ENCODE results near the gene NFKBIZ.

The NFKBIZ gene, protein sequence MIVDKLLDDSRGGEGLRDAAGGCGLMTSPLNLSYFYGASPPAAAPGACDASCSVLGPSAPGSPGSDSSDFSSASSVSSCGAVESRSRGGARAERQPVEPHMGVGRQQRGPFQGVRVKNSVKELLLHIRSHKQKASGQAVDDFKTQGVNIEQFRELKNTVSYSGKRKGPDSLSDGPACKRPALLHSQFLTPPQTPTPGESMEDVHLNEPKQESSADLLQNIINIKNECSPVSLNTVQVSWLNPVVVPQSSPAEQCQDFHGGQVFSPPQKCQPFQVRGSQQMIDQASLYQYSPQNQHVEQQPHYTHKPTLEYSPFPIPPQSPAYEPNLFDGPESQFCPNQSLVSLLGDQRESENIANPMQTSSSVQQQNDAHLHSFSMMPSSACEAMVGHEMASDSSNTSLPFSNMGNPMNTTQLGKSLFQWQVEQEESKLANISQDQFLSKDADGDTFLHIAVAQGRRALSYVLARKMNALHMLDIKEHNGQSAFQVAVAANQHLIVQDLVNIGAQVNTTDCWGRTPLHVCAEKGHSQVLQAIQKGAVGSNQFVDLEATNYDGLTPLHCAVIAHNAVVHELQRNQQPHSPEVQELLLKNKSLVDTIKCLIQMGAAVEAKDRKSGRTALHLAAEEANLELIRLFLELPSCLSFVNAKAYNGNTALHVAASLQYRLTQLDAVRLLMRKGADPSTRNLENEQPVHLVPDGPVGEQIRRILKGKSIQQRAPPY

GRCh38 chr3:101848754-101849713 is at the start of gene NFKBIZ:
Gene NFKBIZ (plus strand): TSS chr3:101849514. CDS start chr3:101849629, 115 bp downstream.
- peak; percentile 92 for DNase-seq

DNA sequence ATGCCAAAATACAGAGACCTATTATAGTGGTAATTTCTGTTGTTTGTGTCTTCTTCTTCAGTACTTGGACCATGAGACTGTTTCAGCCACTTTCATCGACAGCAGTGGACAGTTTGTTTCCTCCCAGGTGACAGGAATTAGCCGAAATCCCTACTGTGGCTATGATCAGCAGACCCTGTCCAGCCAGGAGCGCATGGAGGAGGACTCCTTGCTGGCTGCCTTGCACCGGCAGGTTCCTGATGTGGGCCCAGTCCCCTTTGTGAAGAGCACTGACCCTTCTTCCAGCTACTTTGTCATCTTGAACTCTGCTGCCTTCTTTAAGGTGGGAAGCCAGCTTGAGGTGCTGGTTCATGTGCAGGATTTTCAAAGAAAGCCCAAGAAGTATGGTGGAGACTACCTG is 48.1 kb upstream of the NFKBIZ start:
- DNase-seq: no peak

GRCh38 chr3:101802179-101802578 is 47.1 kb upstream of the NFKBIZ start:
- no peak for DNase-seq

DNA sequence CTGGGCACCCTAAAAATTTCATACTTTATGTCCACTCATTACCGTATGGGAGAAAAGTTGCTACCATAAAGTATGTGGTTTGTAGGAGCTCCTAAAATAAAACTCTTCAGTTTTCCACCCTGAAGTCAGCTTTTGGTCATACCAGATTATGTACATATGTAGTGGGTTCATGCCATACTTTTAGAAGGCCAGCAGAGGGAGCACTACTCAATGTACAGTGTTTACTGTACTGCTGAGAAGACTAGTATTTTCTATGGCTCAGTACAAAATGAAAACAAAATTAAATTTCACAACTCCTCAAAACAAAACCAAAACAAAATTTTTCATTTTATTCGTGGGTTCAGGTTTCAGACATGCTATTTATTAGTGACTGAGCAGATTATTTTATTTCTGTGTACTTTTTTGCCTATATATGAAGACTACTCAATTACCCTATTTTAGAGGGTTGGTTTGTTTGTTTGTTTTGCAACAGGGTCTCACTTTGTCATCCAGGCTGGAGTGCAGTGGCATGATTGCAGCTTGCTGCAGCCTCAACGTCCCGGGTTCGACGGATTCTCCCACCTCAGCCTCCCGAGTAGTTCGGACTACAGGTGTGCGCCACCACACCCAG is 46.0 kb upstream of the NFKBIZ start:
- DNase-seq: peak; percentile 57

DNA sequence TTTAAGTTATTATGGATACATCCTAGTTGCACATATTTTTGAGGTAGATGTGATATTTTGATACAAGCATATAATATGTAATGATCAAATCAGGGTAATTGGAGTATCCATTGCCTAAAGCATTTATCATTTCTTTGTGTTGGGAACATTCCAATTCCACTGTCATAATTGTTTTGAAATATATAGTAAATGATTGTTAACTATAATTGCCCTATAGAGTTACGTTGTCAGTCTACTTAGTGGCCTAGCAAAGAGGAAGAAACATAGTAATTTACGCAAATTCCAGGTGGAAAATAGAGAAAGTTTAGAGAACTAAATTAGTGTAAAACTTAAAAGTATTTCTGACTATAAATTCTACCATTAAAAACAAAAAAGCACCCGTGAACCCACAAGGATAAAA is 45.4 kb upstream of the NFKBIZ start:
- no peak for DNase-seq

GRCh38 chr3:101806491-101806890 is 42.8 kb upstream of the NFKBIZ start:
- no peak for DNase-seq

DNA sequence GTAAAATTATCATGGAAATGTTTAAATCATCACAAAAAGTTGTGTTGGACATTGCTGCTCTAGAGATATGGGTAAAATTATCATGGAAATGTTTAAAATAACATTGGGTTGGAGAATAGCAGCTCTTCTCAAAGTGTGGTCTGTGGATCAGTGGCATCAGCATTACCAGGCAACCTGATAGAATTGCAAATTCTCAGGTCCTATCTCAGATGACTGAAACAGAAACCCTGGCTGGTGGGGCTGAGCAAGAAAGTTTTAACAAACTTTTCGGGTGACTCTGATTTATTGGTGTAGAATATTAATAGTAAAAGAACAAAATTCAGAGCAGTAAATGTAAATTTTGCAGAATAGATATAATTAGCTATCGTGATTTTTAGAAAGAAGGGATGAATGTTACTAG is 41.4 kb upstream of the NFKBIZ start:
- DNase-seq: no peak

DNA sequence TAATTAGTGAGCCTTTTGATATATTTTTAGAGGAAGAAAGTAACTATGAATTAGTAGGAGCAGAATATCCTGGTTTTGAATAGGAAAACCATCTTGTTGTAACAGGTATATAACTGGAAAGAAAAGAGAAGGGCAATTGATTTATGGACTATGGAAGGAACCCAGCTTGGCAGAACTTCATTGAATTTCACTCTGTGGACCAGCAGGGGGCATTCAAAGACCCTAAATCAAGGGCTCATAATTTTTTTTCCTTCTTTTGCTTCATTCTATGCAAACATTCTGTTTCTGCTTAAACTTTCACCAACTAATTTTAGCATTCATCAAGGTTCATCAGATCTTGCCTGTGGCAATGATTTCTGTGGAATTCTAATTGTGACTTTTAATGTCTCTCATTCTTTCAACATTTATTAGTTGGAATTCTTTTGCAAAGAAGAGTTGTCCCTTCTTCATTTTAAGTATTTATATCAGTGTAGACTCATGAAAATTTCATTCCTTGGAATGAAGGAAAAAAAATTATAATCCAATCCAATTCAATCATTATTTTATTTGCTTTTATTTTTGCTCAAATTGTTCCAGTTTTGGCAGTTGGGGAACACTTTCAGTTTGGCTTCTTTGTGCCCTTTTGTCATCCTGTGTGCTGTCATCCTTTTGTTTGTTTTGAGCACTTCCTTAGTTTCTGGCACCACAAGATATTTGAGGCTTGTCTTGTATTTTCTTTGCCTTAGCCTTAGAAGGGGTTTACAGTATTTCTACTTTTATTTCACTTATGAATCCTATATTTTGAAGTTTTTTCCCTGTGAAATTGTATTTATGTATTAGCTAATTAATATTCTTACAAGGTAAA is 39.9 kb upstream of the NFKBIZ start:
- DNase-seq: no peak

DNA sequence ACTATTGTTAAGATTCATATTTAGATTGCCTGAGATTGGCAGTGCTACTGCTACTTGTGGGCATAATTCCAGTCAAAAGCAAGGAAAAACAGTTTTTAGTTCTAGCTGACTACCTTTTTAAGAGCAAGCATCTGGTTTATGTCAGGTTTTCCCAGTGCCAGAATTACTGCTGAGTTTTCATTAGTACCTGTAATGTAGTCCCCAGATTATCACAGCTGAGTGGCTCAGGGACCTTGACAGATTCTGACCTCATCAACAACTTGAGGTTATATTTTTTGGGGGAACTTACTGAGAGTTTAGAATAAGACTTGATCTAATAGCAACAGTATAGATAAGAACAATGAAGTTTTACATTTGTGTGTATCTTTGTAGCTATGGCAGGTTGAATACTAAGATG is 39.3 kb upstream of the NFKBIZ start:
- no peak for DNase-seq

- DNase-seq: no peak
Measured at GRCh38 chr3:101811875-101812274, 37.4 kb upstream of the NFKBIZ start.

DNA sequence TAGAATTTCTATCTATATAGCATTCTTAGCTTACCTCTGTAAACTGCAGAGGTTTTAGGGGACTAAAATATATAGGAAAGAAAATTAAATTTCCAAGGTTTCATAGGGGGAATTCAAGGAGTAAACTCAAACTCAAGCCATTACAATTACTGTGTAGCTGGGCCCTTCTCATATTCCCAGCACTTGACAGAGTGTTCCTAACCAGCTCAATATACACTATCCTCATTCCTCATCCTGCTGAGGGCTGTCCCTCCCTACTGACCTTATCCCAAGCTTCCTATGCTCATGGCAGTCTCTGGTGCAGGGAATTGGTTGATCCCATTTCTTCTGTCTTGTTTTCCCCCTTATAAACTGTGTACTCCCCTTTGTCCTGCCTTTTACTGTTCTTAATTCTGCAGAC is 36.4 kb upstream of the NFKBIZ start:
- DNase-seq: no peak

- DNase-seq: no peak
Measured at GRCh38 chr3:101813817-101814440, 35.4 kb upstream of the NFKBIZ start.

- DNase-seq: no peak
Measured at GRCh38 chr3:101814835-101815234, 34.5 kb upstream of the NFKBIZ start.

GRCh38 chr3:101816215-101817149 is 32.8 kb upstream of the NFKBIZ start:
- no peak for DNase-seq

DNA sequence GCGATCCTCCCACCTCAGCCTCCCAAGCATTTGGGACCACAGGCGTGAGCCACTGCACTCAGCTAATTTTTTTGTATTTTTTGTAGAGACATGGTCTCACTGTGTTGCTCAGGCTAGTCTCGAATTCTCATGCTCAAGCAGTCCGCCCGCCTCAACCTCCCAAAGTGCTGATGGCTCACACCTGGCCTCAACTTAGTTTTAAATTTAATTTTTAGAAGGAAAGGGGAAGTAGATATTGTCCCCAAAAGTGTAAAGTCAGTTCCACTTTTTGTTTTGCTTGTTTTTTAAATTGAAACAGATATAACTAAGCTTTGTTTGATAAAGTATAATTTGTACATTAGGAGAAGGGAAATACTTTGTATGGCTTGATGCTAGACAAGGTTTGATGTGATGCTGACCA is 31.3 kb upstream of the NFKBIZ start:
- DNase-seq: no peak

- DNase-seq: no peak
Measured at GRCh38 chr3:101819649-101820206, 29.6 kb upstream of the NFKBIZ start.

- no peak for DNase-seq
Measured at GRCh38 chr3:101821503-101821902, 27.8 kb upstream of the NFKBIZ start.

DNA sequence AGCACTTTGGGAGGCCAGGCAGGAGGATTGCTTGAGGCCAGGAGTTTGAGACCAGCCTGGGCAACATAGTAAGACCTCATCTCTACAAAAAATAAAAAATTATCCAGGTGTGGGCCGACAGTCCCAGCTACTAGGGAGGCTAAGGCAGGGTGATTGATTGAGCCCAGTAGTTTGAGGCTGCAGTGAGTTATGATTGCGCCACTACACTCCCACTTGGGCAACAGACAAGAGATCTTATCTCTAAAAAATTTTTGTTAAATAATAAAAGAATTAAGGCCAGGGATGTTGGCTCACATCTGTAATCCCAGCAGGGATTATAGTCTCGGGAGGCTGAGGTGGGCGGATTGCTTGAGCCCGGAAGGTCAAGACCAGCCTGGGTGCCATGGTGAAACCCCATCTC is 25.8 kb upstream of the NFKBIZ start:
- no peak for DNase-seq

GRCh38 chr3:101824702-101825101 is 24.6 kb upstream of the NFKBIZ start:
- no peak for DNase-seq
